HCT116 (cell line): Measurements from ENCODE around the gene ARMCX5. TPM values are rescaled to one million over a fixed set of nuclear protein-coding genes. Genes with fewer than 3 reads are reported as not detected.

Source experiments
- ATAC-seq: fragments of 200-7000 bp; cut with Tn5 transposase; 2 replicates; pipeline ENCODE4 v1.9.1; 2020; ENCODE audit warnings: mild to moderate bottlenecking, moderate library complexity
- BruUV-seq: library from RNA; stranded (reverse); fragments of 400-500 nt; replicated peaks from 2 replicates; lab custom pipeline; 2021; lab: Mats Ljungman, UMichigan
- CTCF ChIA-PET: fragments of 300-600 bp; sonication (Branson Sonifier 250); formaldehyde crosslinking; loops from one replicate; lab custom pipeline; 2021; ENCODE audit warnings: antibody characterized with exemption; lab: Charles Lee
- POLR2A ChIA-PET: fragments of 300-600, 350-600 bp; sonication (Branson Sonifier 250); formaldehyde crosslinking; loops from one replicate; lab custom pipeline; 2021; ENCODE audit warnings: antibody characterized with exemption; lab: Charles Lee
- RAD21 ChIA-PET, 2 experiments: fragments of 300-600 bp; sonication (Branson Sonifier 250); formaldehyde crosslinking; loops; one replicate each; lab custom pipeline; 2023; ENCODE audit warnings: low total read pairs in 2 of 2; ENCODE audit not compliant: uncharacterized antibody in 2 of 2, unreplicated experiment in 2 of 2, low non-redundant PET in 1 of 2; lab: Charles Lee
- DNase-seq: peaks from one replicate; pipeline ENCODE4 v3.0.0-alpha.2; 2010; ENCODE audit warnings: low read depth, low spot score
- H2AFZ ChIP-seq: fragments of 200-600 bp; shearing (Covaris generic), sonication (generic); 2 replicates; pipeline ENCODE4 v1.6.1; 2017; ENCODE audit warnings: low read depth, mixed run types, mixed read lengths, antibody characterized with exemption, low read length; ENCODE audit not compliant: poor library complexity, severe bottlenecking
- H3K27ac ChIP-seq: 2 replicates; pipeline ENCODE4 v1.5.1; 2012; ENCODE audit warnings: low read depth, low read length
- H3K27me3 ChIP-seq: fragments of 200-600 bp; sonication (generic); 2 replicates; pipeline ENCODE4 v1.6.1; 2016; ENCODE audit warnings: mixed run types, low read length, mixed read lengths; ENCODE audit not compliant: insufficient read depth
- H3K36me3 ChIP-seq, 2 experiments: fragments of 200-500 bp in 1 of 2; fragments of 200-600 bp in 1 of 2; sonication (Bioruptor generic) in 1 of 2; sonication (generic) in 1 of 2; 2 replicates each; pipeline versions ENCODE4 v1.5.1 to v1.6.1; 2014 to 2016; ENCODE audit warnings: low read length in 2 of 2, inconsistent platforms in 1 of 2, mixed read lengths in 1 of 2, mixed run types in 1 of 2; ENCODE audit not compliant: insufficient read depth in 2 of 2, control insufficient read depth in 1 of 2
- H3K4me1 ChIP-seq, 2 experiments: fragments of 200-600 bp in 1 of 2; sonication (generic) in 1 of 2; 2 replicates each; pipeline versions ENCODE4 v1.5.1 to v1.6.1; 2012 to 2017; ENCODE audit warnings: low read length in 2 of 2, inconsistent platforms in 1 of 2, mild to moderate bottlenecking in 1 of 2, mixed read lengths in 1 of 2, mixed run types in 1 of 2, moderate library complexity in 1 of 2; ENCODE audit not compliant: insufficient read depth in 2 of 2, control insufficient read depth in 1 of 2
- H3K4me2 ChIP-seq: fragments of 200-600 bp; sonication (generic); 2 replicates; pipeline ENCODE4 v1.6.1; 2017; ENCODE audit warnings: mixed run types, low read length, mixed read lengths
- H3K4me3 ChIP-seq, 2 experiments: fragments of 200-600 bp in 1 of 2; sonication (generic) in 1 of 2; replicated peaks in 1 of 2; 2 replicates each; pipeline ENCODE4 v1.5.1; 2011 to 2016; ENCODE audit warnings: low read length in 2 of 2, control low read depth in 1 of 2, low read depth in 1 of 2, mild to moderate bottlenecking in 1 of 2, mixed read lengths in 1 of 2, mixed run types in 1 of 2
- H3K79me2 ChIP-seq: fragments of 200-600 bp; sonication (generic); 2 replicates; pipeline ENCODE4 v1.6.1; 2017; ENCODE audit warnings: mild to moderate bottlenecking, mixed run types, low read length, moderate library complexity, mixed read lengths; ENCODE audit not compliant: insufficient read depth
- H3K9ac ChIP-seq: fragments of 200-600 bp; sonication (generic); 2 replicates; pipeline ENCODE4 v1.6.1; 2016; ENCODE audit warnings: low read length, mixed read lengths
- H3K9me2 ChIP-seq: fragments of 200-600 bp; sonication (generic), shearing (Covaris generic); 2 replicates; pipeline ENCODE4 v1.6.1; 2017; ENCODE audit warnings: mixed run types, mild to moderate bottlenecking, moderate library complexity; ENCODE audit not compliant: insufficient read depth
- H3K9me3 ChIP-seq, 2 experiments: fragments of 200-500 bp in 1 of 2; fragments of 200-600 bp in 1 of 2; sonication (Bioruptor generic) in 1 of 2; sonication (generic) in 1 of 2; 2 replicates each; pipeline ENCODE4 v1.6.1; 2014 to 2017; ENCODE audit warnings: low read length in 2 of 2, mixed read lengths in 2 of 2, inconsistent platforms in 1 of 2, low read depth in 1 of 2, mild to moderate bottlenecking in 1 of 2, mixed run types in 1 of 2, moderate library complexity in 1 of 2; ENCODE audit not compliant: control insufficient read depth in 1 of 2, insufficient read depth in 1 of 2
- H4K20me1 ChIP-seq: fragments of 200-600 bp; sonication (generic), shearing (Covaris generic); 2 replicates; pipeline ENCODE4 v1.6.1; 2017; ENCODE audit warnings: mixed run types, mild to moderate bottlenecking, moderate library complexity; ENCODE audit not compliant: insufficient read depth
- CBX3 ChIP-seq: IDR thresholded peaks from 2 replicates; pipeline ENCODE4 v1.6.1; 2012; ENCODE audit warnings: low read depth
- EGR1 ChIP-seq: IDR thresholded peaks from 2 replicates; pipeline ENCODE4 v1.6.1; 2012; ENCODE audit warnings: low read depth
- ELF1 ChIP-seq: IDR thresholded peaks from 2 replicates; pipeline ENCODE4 v1.6.1; 2012; ENCODE audit warnings: low read depth, borderline replicate concordance
- EZH2 ChIP-seq: fragments of 200-600 bp; sonication (generic); IDR thresholded peaks from 2 replicates; pipeline ENCODE4 v1.6.1; 2017; ENCODE audit warnings: antibody characterized with exemption, mixed run types
- EZH2phosphoT487 ChIP-seq: fragments of 200-600 bp; IDR thresholded peaks from 2 replicates; pipeline ENCODE4 v1.6.1; 2018; ENCODE audit warnings: antibody characterized with exemption, borderline replicate concordance
- JUND ChIP-seq: IDR thresholded peaks from 2 replicates; pipeline ENCODE4 v1.6.1; 2012
- POLR2A ChIP-seq: IDR thresholded peaks from 2 replicates; pipeline ENCODE4 v1.7.0; 2011; ENCODE audit warnings: borderline replicate concordance; ENCODE audit not compliant: insufficient read depth, insufficient read length; ENCODE audit errors: extremely low read depth
- POLR2AphosphoS5 ChIP-seq: IDR thresholded peaks from 2 replicates; pipeline ENCODE4 v1.6.1; 2011; ENCODE audit warnings: mild to moderate bottlenecking, low read depth, low read length, moderate library complexity
- RAD21 ChIP-seq: IDR thresholded peaks from 2 replicates; pipeline ENCODE4 v1.6.1; 2012; ENCODE audit warnings: low read depth, mild to moderate bottlenecking
- REST ChIP-seq: IDR thresholded peaks from 2 replicates; pipeline ENCODE4 v1.6.1; 2012; ENCODE audit warnings: low read depth
- SP1 ChIP-seq: IDR thresholded peaks from 2 replicates; pipeline ENCODE4 v1.6.1; 2012; ENCODE audit warnings: low read depth
- SRF ChIP-seq: IDR thresholded peaks from 2 replicates; pipeline ENCODE4 v1.6.1; 2012; ENCODE audit warnings: low read depth
- TCF7L2 ChIP-seq: IDR thresholded peaks from 2 replicates; pipeline ENCODE4 v1.7.0; 2011; ENCODE audit warnings: borderline replicate concordance, inconsistent platforms; ENCODE audit not compliant: insufficient read depth, insufficient read length; ENCODE audit errors: extremely low read depth
- YY1 ChIP-seq: IDR thresholded peaks from 2 replicates; pipeline ENCODE4 v1.6.1; 2011; ENCODE audit warnings: low read length, low read depth, moderate library complexity, mild to moderate bottlenecking; ENCODE audit not compliant: insufficient replicate concordance; ENCODE audit errors: extremely low read depth
- ZBTB33 ChIP-seq: IDR thresholded peaks from 2 replicates; pipeline ENCODE4 v1.6.1; 2011; ENCODE audit warnings: mild to moderate bottlenecking, low read length, moderate library complexity; ENCODE audit not compliant: insufficient replicate concordance; ENCODE audit errors: extremely low read depth
- ZNF274 ChIP-seq: fragments of 200-500 bp; sonication (Bioruptor generic); IDR thresholded peaks from 2 replicates; pipeline ENCODE4 v1.6.1; 2014; ENCODE audit warnings: mild to moderate bottlenecking, low read depth, low read length, inconsistent platforms
- intact Hi-C: fragments of 100-400 bp; cut with micrococcal nuclease; formaldehyde crosslinking; loops from 2 replicates; pipeline ENCODE4 v1.10.0; 2022
- total RNA-seq: library from RNA; stranded (reverse); gene quantifications from one replicate; pipeline ENCODE4 v1.2.1, GENCODE V29; 2021; ENCODE audit not compliant: unreplicated experiment

Gene ARMCX5
- total RNA-seq, 1 experiment from 2014 or later = 11.7 TPM

GRCh38 chrX:102599084-102599950 lies at the start of gene ARMCX5 (continued):
- TF ChIP-seq ZBTB33 = no peak
- peak; percentile 54; the same call in 1 of the 2 replicates for TF ChIP-seq CBX3
- no peak for TF ChIP-seq RAD21
- TF ChIP-seq JUND = no peak; the same call in 1 of the 2 replicates
- TF ChIP-seq TCF7L2 = peak; percentile 76
- peak; percentile 41 for TF ChIP-seq ELF1

- Histone ChIP-seq H3K4me1 (no peaks in the 10 kb centered on the region), H3K36me3 (no peaks in the 10 kb centered on the region), H4K20me1 (no peaks in the 10 kb centered on the region), H3K4me3 (no peak overlapping the region), H2AFZ (no peak overlapping the region), H3K9me2 (no peaks in the 10 kb centered on the region), H3K27me3 (no peaks in the 10 kb centered on the region), H3K27ac (no peak overlapping the region), H3K4me2 (no peak overlapping the region), H3K9ac (no peak overlapping the region), H3K79me2 (no peaks in the 10 kb centered on the region), H3K9me3 (no peaks in the 10 kb centered on the region)
- ChIA-PET RAD21 (no interaction called here), POLR2A (no interaction called here), CTCF (no interaction called here)
- intact Hi-C loops = no loop called here
- BruUV-seq = no TSS peak
- TF ChIP-seq POLR2AphosphoS5 (no peak), YY1 (no peak), POLR2A (no peak), SP1 (no peak), EZH2phosphoT487 (no peak), REST (no peak), ZNF274 (no peak), CBX3 (no peak), EZH2 (no peak), JUND (no peak), SRF (no peak), ELF1 (no peak), EGR1 (no peak)
- DNase-seq = no peak
- no peak for ATAC-seq
Measured at GRCh38 chrX:102558607-102559006, 40.7 kb upstream of the ARMCX5 start.
